Mononuclear cell (primary cell): Measurements from ENCODE around the gene CFAP57. TPM values are rescaled to one million over a fixed set of nuclear protein-coding genes. Genes with fewer than 3 reads are reported as not detected.

Experiments used
- H3K27me3 ChIP-seq: 2 replicates; pipeline ENCODE4 v1.6.0; 2011; ENCODE audit warnings: low read length, control low read depth; ENCODE audit not compliant: insufficient read depth
- H3K4me1 ChIP-seq: 2 replicates; pipeline ENCODE4 v1.5.1; 2011; ENCODE audit warnings: mild to moderate bottlenecking, low read length, control low read depth; ENCODE audit not compliant: insufficient read depth
- H3K4me3 ChIP-seq: 2 replicates; pipeline ENCODE4 v1.5.1; 2011; ENCODE audit warnings: mild to moderate bottlenecking, low read length, moderate library complexity
- H3K9me3 ChIP-seq: 2 replicates; pipeline ENCODE4 v1.5.1; 2011; ENCODE audit warnings: low read depth, mild to moderate bottlenecking, control low read depth, low read length
- total RNA-seq: library from RNA; depleted of rRNA; stranded (reverse); fragments of >200 nt; gene quantifications from one replicate; pipeline ENCODE4 v1.2.3, GENCODE V29; 2012

Gene CFAP57
- total RNA-seq, 1 donor = 0.10 TPM

GRCh38 chr1:43282220-43283195, 110.4 kb downstream of the CFAP57 start:
- Histone ChIP-seq H3K27me3 (no peaks in the 10 kb centered on the region), H3K4me1 (no peaks in the 10 kb centered on the region), H3K4me3 (no peak overlapping the region), H3K9me3 (no peaks in the 10 kb centered on the region)

- no peaks in the 10 kb centered on the region for H3K4me1 ChIP-seq
- no peaks in the 10 kb centered on the region for H3K9me3 ChIP-seq
- no peaks in the 10 kb centered on the region for H3K27me3 ChIP-seq
- H3K4me3 ChIP-seq = no peak overlapping the region
These were observed 111.9 kb downstream of the CFAP57 start for GRCh38 chr1:43284065-43284464.

GRCh38 chr1:43284546-43285110, 112.5 kb downstream of the CFAP57 start:
- H3K4me1 ChIP-seq = no peaks in the 10 kb centered on the region
- no peaks in the 10 kb centered on the region for H3K27me3 ChIP-seq
- H3K9me3 ChIP-seq = no peaks in the 10 kb centered on the region
- no peak overlapping the region for H3K4me3 ChIP-seq

- no peak within 1 kb of the TSS for H3K4me3 ChIP-seq
- H3K4me1 ChIP-seq = no peaks in the 10 kb centered on the region
- no peaks in the 10 kb centered on the region for H3K27me3 ChIP-seq
- H3K9me3 ChIP-seq = no peaks in the 10 kb centered on the region
These were observed 113.3 kb downstream of the CFAP57 start, which contains the start of gene C1orf210 for GRCh38 chr1:43285269-43285990. C1orf210 (minus strand) TSS chr1:43285581; CDS start chr1:43283270, 2,311 bp downstream.

GRCh38 chr1:43286115-43286514, 114.0 kb downstream of the CFAP57 start:
- Histone ChIP-seq H3K4me1 (no peaks in the 10 kb centered on the region), H3K4me3 (no peak overlapping the region), H3K9me3 (no peaks in the 10 kb centered on the region), H3K27me3 (no peaks in the 10 kb centered on the region)

GRCh38 chr1:43286533-43286932, 114.4 kb downstream of the CFAP57 start:
- Histone ChIP-seq H3K4me1 (no peaks in the 10 kb centered on the region), H3K9me3 (no peaks in the 10 kb centered on the region), H3K27me3 (no peaks in the 10 kb centered on the region), H3K4me3 (no peak overlapping the region)

- Histone ChIP-seq H3K27me3 (no peaks in the 10 kb centered on the region), H3K9me3 (no peaks in the 10 kb centered on the region), H3K4me3 (no peak overlapping the region), H3K4me1 (no peaks in the 10 kb centered on the region)
These were observed 116.1 kb downstream of the CFAP57 start for GRCh38 chr1:43288058-43288784.

- H3K27me3 ChIP-seq = no peaks in the 10 kb centered on the region
- no peaks in the 10 kb centered on the region for H3K4me1 ChIP-seq
- no peak overlapping the region for H3K4me3 ChIP-seq
- H3K9me3 ChIP-seq = no peaks in the 10 kb centered on the region
These were observed 116.9 kb downstream of the CFAP57 start for GRCh38 chr1:43288785-43289706.

- Histone ChIP-seq H3K4me1 (no peaks in the 10 kb centered on the region), H3K27me3 (no peaks in the 10 kb centered on the region), H3K9me3 (no peaks in the 10 kb centered on the region), H3K4me3 (no peak overlapping the region)
These were observed 120.1 kb downstream of the CFAP57 start for GRCh38 chr1:43292216-43292615.

- Histone ChIP-seq H3K9me3 (no peaks in the 10 kb centered on the region), H3K4me1 (no peaks in the 10 kb centered on the region), H3K27me3 (no peaks in the 10 kb centered on the region), H3K4me3 (no peak overlapping the region)
These were observed 120.5 kb downstream of the CFAP57 start for GRCh38 chr1:43292679-43293078.

GRCh38 chr1:43293176-43293575, 121.0 kb downstream of the CFAP57 start:
- no peaks in the 10 kb centered on the region for H3K9me3 ChIP-seq
- no peaks in the 10 kb centered on the region for H3K4me1 ChIP-seq
- H3K4me3 ChIP-seq = no peak overlapping the region
- no peaks in the 10 kb centered on the region for H3K27me3 ChIP-seq

GRCh38 chr1:43293896-43294760, 122.0 kb downstream of the CFAP57 start:
- no peaks in the 10 kb centered on the region for H3K9me3 ChIP-seq
- H3K27me3 ChIP-seq = no peaks in the 10 kb centered on the region
- no peaks in the 10 kb centered on the region for H3K4me1 ChIP-seq
- no peak overlapping the region for H3K4me3 ChIP-seq

- no peaks in the 10 kb centered on the region for H3K4me1 ChIP-seq
- H3K9me3 ChIP-seq = no peaks in the 10 kb centered on the region
- no peaks in the 10 kb centered on the region for H3K27me3 ChIP-seq
- H3K4me3 ChIP-seq = no peak overlapping the region
These were observed 122.6 kb downstream of the CFAP57 start for GRCh38 chr1:43294761-43295160.
